Peyer's patch (tissue), 4 donors: ENCODE measurements around the gene P2RY2.

ENCODE experiments used
- CTCF ChIP-seq, 6 experiments: fragments of 450-650 bp in 4 of 6; fragments of 200-600 bp in 2 of 6; sonication (generic) in 1 of 6; IDR thresholded peaks; one replicate each; pipeline ENCODE4 v1.5.1; 2017 to 2019; ENCODE audit warnings: antibody characterized with exemption in 6 of 6, mild to moderate bottlenecking in 3 of 6, moderate library complexity in 1 of 6
- POLR2A ChIP-seq, 2 donors: fragments of 450-650 bp; IDR thresholded peaks; one replicate each; pipeline ENCODE4 v1.5.1; 2017; ENCODE audit warnings: antibody characterized with exemption in 2 of 2, mild to moderate bottlenecking in 2 of 2, moderate library complexity in 2 of 2

DNA sequence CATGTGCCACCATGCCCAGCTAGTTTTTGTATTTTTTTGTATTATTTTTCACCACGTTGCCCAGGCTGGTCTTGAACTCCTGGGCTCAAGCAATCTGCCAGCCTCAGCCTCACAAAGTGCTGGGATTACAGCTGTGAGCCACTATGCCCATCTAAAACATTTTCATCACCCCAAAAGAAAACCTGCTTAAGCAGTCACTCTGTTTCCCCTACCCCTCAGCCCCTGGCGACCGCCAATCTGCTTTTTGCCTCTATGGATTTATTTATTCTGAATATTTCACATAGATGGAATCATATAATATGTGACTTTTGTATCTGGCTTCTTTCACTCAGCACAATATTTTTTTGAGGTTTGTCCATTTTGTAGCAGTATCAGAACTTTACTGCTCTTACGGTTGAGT lies 18.6 kb upstream of the P2RY2 start:
- TF ChIP-seq CTCF (IDR thresholded peaks at IDR 0.05) (no peak), POLR2A (IDR thresholded peaks at IDR 0.05) (no peak)
